Gastrocnemius medialis (tissue), 4 donors: ENCODE results near the gene GPR137. TPM values are rescaled to one million over a fixed set of nuclear protein-coding genes. Genes with fewer than 3 reads are reported as not detected.

Experiments used
- ATAC-seq, 2 donors: fragments of 150-250 bp; one replicate each; pipeline ENCODE4 v1.9.1; 2016
- DNase-seq, 2 donors: peaks; one replicate each; pipeline ENCODE4 v3.0.0-alpha.2; 2019
- H3K27ac ChIP-seq, 4 donors: fragments of 200-600 bp; sonication (generic); 1 replicate in 1 of 4; 2 replicates in 3 of 4; pipeline ENCODE4 v1.5.1; 2016 to 2018; ENCODE audit warnings: mild to moderate bottlenecking in 2 of 4, moderate library complexity in 1 of 4
- H3K27me3 ChIP-seq, 3 donors: fragments of 200-600 bp; sonication (generic) in 2 of 3; 1 replicate in 1 of 3; 2 replicates in 2 of 3; pipeline versions ENCODE4 v1.5.1 to v1.6.0; 2016 to 2019; ENCODE audit warnings: mild to moderate bottlenecking in 1 of 3, moderate library complexity in 1 of 3
- H3K36me3 ChIP-seq, 2 donors: fragments of 200-600 bp; sonication (generic) in 1 of 2; one replicate each; pipeline ENCODE4 v1.5.1; 2017 to 2018
- H3K4me1 ChIP-seq, 2 donors: fragments of 200-600 bp; sonication (generic) in 1 of 2; one replicate each; pipeline ENCODE4 v1.5.1; 2016 to 2017; ENCODE audit warnings: mild to moderate bottlenecking in 2 of 2
- H3K4me3 ChIP-seq, 4 donors: fragments of 200-600 bp; sonication (generic) in 3 of 4; 1 replicate in 1 of 4; 2 replicates in 3 of 4; pipeline ENCODE4 v1.5.1; 2016 to 2019; ENCODE audit warnings: mild to moderate bottlenecking in 2 of 4
- H3K9me3 ChIP-seq, 3 donors: fragments of 200-600 bp; sonication (generic) in 2 of 3; 1 replicate in 1 of 3; 2 replicates in 2 of 3; pipeline ENCODE4 v1.5.1; 2016 to 2019
- POLR2A ChIP-seq, 2 donors: fragments of 450-650 bp; IDR thresholded peaks; one replicate each; pipeline ENCODE4 v1.6.1; 2017; ENCODE audit warnings: antibody characterized with exemption in 2 of 2, mild to moderate bottlenecking in 2 of 2, moderate library complexity in 2 of 2
- in situ Hi-C, 4 donors: fragments of 200-750 bp; cut with MboI; loops; one replicate each; pipeline versions ENCODE4 v1.15.0 to v1.8.0; 2017; ENCODE audit warnings: low sequenced_read_pairs in 4 of 4
- intact Hi-C: fragments of 100-400 bp; cut with DNase I; formaldehyde crosslinking; loops from one replicate; pipeline ENCODE4 v1.15.1; 2023; ENCODE audit warnings: low total_unique reads
- total RNA-seq, 4 donors: library from RNA; depleted of rRNA; stranded (reverse); fragments of >200 nt; gene quantifications; one replicate each; pipeline versions ENCODE4 v1.1.0 to v1.2.3, GENCODE V29; 2016
- TF ChIP-seq, protein P1 (sequence below), 5 experiments: fragments of 450-650 bp in 3 of 5; fragments of 200-600 bp in 2 of 5; sonication (generic) in 2 of 5; IDR thresholded peaks in 4 of 5; conservative IDR thresholded peaks in 1 of 5; 1 replicate in 4 of 5; 2 replicates in 1 of 5; pipeline ENCODE4 v1.5.1; 2016 to 2019; ENCODE audit warnings: antibody characterized with exemption in 5 of 5, mild to moderate bottlenecking in 3 of 5, moderate library complexity in 3 of 5

The GPR137 gene
- total RNA-seq, 4 donors from 2014 or later: 13.8 to 28.9 (median 20.4) TPM

DNA sequence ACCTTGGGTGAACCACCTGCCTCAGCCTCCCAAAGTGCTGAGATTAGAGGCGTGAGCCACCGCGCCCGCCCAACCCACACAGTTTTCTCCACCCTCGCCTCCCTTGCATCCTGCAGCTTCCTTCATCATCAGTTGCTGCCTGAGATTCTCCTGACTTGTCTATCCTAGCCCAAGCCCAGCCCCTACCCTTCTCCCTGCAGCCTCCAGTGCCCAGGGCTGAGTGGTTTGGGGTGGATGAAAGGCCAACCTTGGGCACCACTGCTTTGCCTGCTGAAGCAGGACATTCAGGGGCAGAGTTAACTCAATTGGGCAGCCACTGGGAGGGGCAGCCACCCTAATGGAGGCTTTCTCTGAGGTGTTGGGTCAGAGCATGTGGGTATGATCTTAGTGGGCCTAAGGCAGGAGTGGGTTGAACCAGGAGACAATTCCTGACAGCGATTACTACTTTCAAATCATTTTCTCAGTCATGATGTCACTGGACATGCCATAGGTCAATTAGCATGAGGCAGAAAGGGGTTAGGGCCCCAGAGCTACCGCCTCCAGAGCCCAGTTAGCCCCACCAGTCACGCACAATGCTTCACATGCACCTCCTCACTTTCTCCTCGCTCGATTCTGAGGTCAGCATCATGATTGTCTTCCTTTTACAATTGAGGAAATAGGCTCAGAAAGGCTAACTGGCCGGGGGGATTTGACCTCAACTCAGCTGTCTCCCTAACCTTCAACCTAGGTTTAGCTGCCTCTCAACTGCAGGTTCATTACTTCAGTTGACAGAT lies 45.8 kb upstream of the GPR137 start:
- H3K36me3 ChIP-seq: peaks cover 0 to 13% of the 10 kb centered on the region in 2 donors
- DNase-seq (no peak), ATAC-seq (no peak)
- H3K27me3 ChIP-seq: no peaks in the 10 kb centered on the region
- intact Hi-C loops: loop anchor here (2.0 to 10.0 kb wide), 2 partner anchors 31 to 635 kb away; partner anchors contain the start of gene EHD1
- in situ Hi-C loops: no loop called here
- peak overlapping the region; percentile 92 to 100 (median 96) for H3K27ac ChIP-seq
- TF ChIP-seq, protein P1, sequence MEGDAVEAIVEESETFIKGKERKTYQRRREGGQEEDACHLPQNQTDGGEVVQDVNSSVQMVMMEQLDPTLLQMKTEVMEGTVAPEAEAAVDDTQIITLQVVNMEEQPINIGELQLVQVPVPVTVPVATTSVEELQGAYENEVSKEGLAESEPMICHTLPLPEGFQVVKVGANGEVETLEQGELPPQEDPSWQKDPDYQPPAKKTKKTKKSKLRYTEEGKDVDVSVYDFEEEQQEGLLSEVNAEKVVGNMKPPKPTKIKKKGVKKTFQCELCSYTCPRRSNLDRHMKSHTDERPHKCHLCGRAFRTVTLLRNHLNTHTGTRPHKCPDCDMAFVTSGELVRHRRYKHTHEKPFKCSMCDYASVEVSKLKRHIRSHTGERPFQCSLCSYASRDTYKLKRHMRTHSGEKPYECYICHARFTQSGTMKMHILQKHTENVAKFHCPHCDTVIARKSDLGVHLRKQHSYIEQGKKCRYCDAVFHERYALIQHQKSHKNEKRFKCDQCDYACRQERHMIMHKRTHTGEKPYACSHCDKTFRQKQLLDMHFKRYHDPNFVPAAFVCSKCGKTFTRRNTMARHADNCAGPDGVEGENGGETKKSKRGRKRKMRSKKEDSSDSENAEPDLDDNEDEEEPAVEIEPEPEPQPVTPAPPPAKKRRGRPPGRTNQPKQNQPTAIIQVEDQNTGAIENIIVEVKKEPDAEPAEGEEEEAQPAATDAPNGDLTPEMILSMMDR (IDR thresholded peaks at IDR 0.05 in 4 of 5, conservative IDR thresholded peaks at IDR 0.05 in 1 of 5): no peak
- TF ChIP-seq POLR2A (IDR thresholded peaks at IDR 0.05): no peak
- peaks cover 32 to 45% of the 10 kb centered on the region in 2 donors for H3K4me1 ChIP-seq
- H3K9me3 ChIP-seq: no peaks in the 10 kb centered on the region
- peak overlapping the region; percentile 85 to 96 (median 86) for H3K4me3 ChIP-seq

DNA sequence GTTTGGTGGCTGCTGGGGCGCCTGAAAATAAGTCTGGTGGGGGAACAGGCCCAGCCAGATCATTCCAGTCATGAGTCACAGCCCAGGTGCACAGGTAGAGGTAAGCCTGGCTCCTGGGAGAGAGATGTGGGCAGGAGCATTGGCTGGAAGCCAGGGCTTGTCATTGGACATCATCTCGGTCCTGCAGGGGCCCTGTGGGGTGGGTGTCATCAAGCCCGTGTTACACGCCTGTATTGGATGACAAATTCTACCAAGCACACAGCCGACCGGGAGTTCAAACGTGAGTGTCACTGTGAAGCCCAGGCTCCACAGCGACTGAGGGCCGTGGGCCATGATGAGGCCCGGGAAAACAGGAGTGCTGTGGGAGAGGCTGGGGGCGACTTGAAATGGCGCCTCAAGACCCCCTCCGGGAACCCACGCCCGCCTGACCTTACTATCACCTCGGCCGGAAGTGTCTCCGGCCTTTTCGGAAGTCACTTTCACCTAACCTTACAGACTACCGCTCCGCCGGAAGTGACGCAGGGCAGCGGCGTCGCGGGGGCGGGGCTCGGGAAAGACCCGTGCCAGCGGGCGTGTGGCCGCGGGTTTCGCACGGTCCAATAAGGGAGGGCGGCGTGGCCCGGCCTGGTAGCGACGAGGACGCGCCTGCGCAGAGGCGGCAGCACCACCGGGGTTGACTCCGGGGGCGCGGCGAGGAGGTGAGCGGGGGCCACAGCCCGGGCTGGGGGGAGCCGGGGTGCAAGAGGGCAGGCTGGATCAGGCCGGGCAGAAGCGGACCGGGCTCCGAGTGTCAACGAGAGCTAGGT lies 45.0 kb upstream of the GPR137 start, which contains the start of gene FKBP2:
Gene FKBP2 (plus strand): TSS at position 661 of the 806 bp plus-strand sequence. CDS start 1,293 bp downstream, outside the sequence.
- in situ Hi-C loops: no loop called here
- intact Hi-C loops: loop anchor here (2.0 to 10.0 kb wide), 2 partner anchors 30 to 634 kb away; partner anchors contain the start of gene EHD1
- ATAC-seq (peak; percentile 64 to 69), DNase-seq (peak; percentile 94 to 98)
- H3K36me3 ChIP-seq: peaks cover 0 to 13% of the 10 kb centered on the region in 2 donors
- H3K27me3 ChIP-seq: no peaks in the 10 kb centered on the region
- TF ChIP-seq POLR2A (IDR thresholded peaks at IDR 0.05): peak; percentile 97 to 98
- TF ChIP-seq, protein P1 (IDR thresholded peaks at IDR 0.05 in 4 of 5, conservative IDR thresholded peaks at IDR 0.05 in 1 of 5): no peak
- no peaks in the 10 kb centered on the region for H3K9me3 ChIP-seq
- H3K27ac ChIP-seq: peak within 1 kb of the TSS; percentile 92 to 100 (median 96)
- peaks cover 33 to 42% of the 10 kb centered on the region in 2 donors for H3K4me1 ChIP-seq
- peak within 1 kb of the TSS; percentile 85 to 96 (median 91) for H3K4me3 ChIP-seq

DNA sequence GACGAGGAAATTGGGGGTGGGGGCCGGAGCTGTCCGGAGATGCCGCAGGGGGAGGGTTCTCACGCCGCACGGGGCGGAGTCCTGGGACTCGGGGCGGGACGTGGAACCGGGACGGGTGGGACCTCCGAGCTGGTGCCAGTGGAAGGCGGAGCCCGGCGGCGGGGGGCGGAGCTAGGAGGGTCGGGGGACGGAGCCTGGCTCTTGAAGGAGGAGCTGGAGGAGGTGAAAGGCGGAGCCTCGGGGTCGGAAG lies 44.5 kb upstream of the GPR137 start:
- intact Hi-C loops (loop anchor here (2.0 to 10.0 kb wide), 2 partner anchors 30 to 634 kb away; partner anchors contain the start of gene EHD1), in situ Hi-C loops (no loop called here)
- Histone ChIP-seq H3K4me1 (peaks cover 33 to 43% of the 10 kb centered on the region in 2 donors), H3K36me3 (peaks cover 0 to 13% of the 10 kb centered on the region in 2 donors), H3K27me3 (no peaks in the 10 kb centered on the region), H3K9me3 (no peaks in the 10 kb centered on the region), H3K4me3 (peak overlapping the region; percentile 85 to 96 (median 86)), H3K27ac (peak overlapping the region; percentile 92 to 100 (median 96))
- TF ChIP-seq, protein P1 (IDR thresholded peaks at IDR 0.05 in 4 of 5, conservative IDR thresholded peaks at IDR 0.05 in 1 of 5): no peak
- TF ChIP-seq POLR2A (IDR thresholded peaks at IDR 0.05): no peak
- ATAC-seq (peak; percentile 69 to 71), DNase-seq (peak in 1 of 2 donors; percentile 100)

DNA sequence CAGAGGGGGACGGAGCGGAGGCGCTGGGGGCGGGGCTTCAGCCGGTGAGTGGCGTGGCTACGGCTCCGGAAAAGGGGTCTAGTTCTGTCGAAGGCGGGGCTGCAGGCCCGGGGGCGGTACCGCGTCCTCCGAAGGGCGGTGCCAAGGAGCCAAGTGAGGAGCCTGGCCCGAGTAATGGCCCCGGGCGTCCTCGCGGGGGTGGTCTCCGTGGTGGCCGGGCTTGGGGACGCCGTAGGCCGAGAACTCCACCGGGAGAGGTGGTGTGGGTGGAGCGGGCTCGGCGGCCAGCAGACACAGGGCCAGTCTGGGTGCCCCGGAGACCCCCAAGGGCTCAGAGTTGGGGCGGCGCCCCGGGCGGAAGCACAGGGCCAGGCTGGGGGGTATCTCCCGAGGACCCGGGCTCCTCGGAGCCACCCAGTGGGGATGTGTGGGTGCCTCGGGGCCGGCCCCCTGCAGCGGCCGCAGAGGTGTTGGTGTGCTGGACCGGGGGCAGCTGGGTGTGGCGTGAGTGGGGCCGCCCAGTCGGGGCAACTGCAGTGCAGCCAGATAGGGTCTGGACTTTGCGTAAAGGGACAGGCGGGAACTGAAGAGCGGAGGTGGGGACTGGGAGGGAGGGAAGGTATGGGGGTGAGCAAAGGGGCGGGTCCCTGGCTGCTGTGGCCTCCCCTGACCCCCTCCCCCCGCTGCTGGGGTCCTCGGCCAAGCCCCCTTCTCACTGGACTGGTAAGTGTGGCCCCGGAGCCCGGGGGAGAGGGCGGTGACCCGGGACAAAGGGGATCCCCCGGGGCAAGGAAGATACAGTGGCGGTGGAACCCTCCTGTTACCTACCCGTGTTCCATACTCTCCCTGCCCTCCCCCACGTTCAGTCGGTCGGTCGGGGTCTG lies 43.9 kb upstream of the GPR137 start:
- in situ Hi-C loops: no loop called here
- ATAC-seq: peak in 1 of 2 donors; percentile 3
- Histone ChIP-seq H3K4me1 (peaks cover 33 to 43% of the 10 kb centered on the region in 2 donors), H3K27me3 (no peaks in the 10 kb centered on the region), H3K4me3 (peak overlapping the region; percentile 85 to 96 (median 91)), H3K27ac (peak overlapping the region; percentile 92 to 100 (median 96)), H3K36me3 (peaks cover 0 to 13% of the 10 kb centered on the region in 2 donors), H3K9me3 (no peaks in the 10 kb centered on the region)
- peak; percentile 60 to 100 for DNase-seq
- peak; percentile 77 for TF ChIP-seq POLR2A (IDR thresholded peaks at IDR 0.05)
- TF ChIP-seq, protein P1 (IDR thresholded peaks at IDR 0.05 in 4 of 5, conservative IDR thresholded peaks at IDR 0.05 in 1 of 5): peak in 1 of 5 experiments; percentile 14
- intact Hi-C loops: loop anchor here (2.0 to 10.0 kb wide), 2 partner anchors 29 to 633 kb away; partner anchors contain the start of gene EHD1
